ENCODE results near the gene IFFO2.

Gene IFFO2

DNA sequence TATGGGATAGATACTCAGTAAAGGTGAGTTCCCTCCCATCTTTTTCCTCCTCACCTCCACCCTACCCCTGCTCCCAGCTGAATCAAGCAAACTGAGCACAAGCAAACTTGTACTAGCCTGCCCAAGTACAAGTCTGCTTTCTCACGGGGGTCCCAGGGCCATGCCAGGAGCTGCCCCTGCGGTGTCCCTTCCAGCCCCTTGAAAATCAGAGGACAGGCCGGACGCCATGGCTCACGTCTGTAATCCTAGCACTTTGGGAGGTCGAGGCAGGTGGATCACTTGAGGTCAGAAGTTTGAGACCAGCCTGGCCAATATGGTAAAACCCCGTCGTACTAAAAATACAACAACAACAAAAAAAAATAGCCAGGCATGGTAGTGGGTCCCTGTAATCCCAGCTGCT is 17.5 kb upstream of the IFFO2 start:
- Histone ChIP-seq H4K20me1 (ENCODE audit: control insufficient read depth, insufficient read depth, low read depth, low read length) (no peaks in the 10 kb centered on the region; the same call in 1 of the 2 replicates), H3K4me1 (ENCODE audit: control insufficient read depth, low read length) (no peaks in the 10 kb centered on the region), H3K9me3 (ENCODE audit: control insufficient read depth, insufficient read depth, low read length) (no peaks in the 10 kb centered on the region), H3K27me3 (ENCODE audit: control insufficient read depth, low read length) (peaks cover 9% of the 10 kb centered on the region), H3K36me3 (ENCODE audit: control insufficient read depth, low read length) (no peaks in the 10 kb centered on the region), H3F3A (ENCODE audit: control insufficient read depth, insufficient read depth) (no peaks in the 10 kb centered on the region), H3K27ac (ENCODE audit: low read depth, low read length) (no peak overlapping the region), H3K4me3 (ENCODE audit: low read length) (no peak overlapping the region), H3K79me2 (ENCODE audit: control insufficient read depth, low read length) (no peaks in the 10 kb centered on the region), H3K9me2 (replicated peaks; ENCODE audit: control insufficient read depth, low read length) (no peaks in the 10 kb centered on the region), H3K4me2 (ENCODE audit: low read length) (no peak overlapping the region)
- TF ChIP-seq, protein P1, sequence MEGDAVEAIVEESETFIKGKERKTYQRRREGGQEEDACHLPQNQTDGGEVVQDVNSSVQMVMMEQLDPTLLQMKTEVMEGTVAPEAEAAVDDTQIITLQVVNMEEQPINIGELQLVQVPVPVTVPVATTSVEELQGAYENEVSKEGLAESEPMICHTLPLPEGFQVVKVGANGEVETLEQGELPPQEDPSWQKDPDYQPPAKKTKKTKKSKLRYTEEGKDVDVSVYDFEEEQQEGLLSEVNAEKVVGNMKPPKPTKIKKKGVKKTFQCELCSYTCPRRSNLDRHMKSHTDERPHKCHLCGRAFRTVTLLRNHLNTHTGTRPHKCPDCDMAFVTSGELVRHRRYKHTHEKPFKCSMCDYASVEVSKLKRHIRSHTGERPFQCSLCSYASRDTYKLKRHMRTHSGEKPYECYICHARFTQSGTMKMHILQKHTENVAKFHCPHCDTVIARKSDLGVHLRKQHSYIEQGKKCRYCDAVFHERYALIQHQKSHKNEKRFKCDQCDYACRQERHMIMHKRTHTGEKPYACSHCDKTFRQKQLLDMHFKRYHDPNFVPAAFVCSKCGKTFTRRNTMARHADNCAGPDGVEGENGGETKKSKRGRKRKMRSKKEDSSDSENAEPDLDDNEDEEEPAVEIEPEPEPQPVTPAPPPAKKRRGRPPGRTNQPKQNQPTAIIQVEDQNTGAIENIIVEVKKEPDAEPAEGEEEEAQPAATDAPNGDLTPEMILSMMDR (IDR thresholded peaks at IDR 0.05; ENCODE audit: low read depth, low read length, poor library complexity, severe bottlenecking), result no peak
- no peak for TF ChIP-seq EZH2phosphoT487 (IDR thresholded peaks at IDR 0.05; ENCODE audit: borderline replicate concordance, low read length)

DNA sequence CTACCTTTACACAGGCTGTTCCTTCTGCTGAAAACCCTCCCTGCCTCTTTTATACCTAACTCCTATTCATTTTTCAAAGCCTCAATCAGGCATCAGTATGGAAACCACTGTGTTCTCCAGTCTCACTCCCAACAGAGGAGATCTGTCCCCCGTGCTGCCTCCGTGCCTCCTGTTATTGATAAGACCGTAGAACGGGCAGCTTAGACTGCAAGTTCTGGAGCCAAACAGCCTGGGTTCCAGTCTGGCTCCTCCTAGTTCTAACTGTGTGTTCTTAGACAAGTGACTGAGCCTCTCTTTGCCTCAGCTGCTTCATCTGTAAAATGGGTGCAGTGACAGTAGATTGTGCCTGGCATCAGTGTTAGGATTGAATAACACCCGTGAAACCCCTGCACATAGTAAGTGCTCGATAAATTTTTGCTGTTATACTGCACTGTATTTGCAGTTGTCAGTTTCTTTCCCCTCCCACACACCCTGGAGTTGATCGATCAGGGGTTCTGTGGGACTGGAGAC is 17.0 kb upstream of the IFFO2 start:
- Histone ChIP-seq H3K27ac (ENCODE audit: low read depth, low read length) (no peak overlapping the region), H3K27me3 (ENCODE audit: control insufficient read depth, low read length) (peaks cover 9% of the 10 kb centered on the region), H3K4me2 (ENCODE audit: low read length) (no peak overlapping the region), H3K9me3 (ENCODE audit: control insufficient read depth, insufficient read depth, low read length) (no peaks in the 10 kb centered on the region), H3K79me2 (ENCODE audit: control insufficient read depth, low read length) (no peaks in the 10 kb centered on the region), H3K36me3 (ENCODE audit: control insufficient read depth, low read length) (no peaks in the 10 kb centered on the region), H3K4me1 (ENCODE audit: control insufficient read depth, low read length) (no peaks in the 10 kb centered on the region), H3F3A (ENCODE audit: control insufficient read depth, insufficient read depth) (no peaks in the 10 kb centered on the region), H3K9me2 (replicated peaks; ENCODE audit: control insufficient read depth, low read length) (no peaks in the 10 kb centered on the region), H3K4me3 (ENCODE audit: low read length) (no peak overlapping the region), H4K20me1 (ENCODE audit: control insufficient read depth, insufficient read depth, low read depth, low read length) (no peaks in the 10 kb centered on the region; the same call in 1 of the 2 replicates)
- no peak for TF ChIP-seq EZH2phosphoT487 (IDR thresholded peaks at IDR 0.05; ENCODE audit: borderline replicate concordance, low read length)
- TF ChIP-seq, protein P1 (IDR thresholded peaks at IDR 0.05; ENCODE audit: low read depth, low read length, poor library complexity, severe bottlenecking), result no peak

DNA sequence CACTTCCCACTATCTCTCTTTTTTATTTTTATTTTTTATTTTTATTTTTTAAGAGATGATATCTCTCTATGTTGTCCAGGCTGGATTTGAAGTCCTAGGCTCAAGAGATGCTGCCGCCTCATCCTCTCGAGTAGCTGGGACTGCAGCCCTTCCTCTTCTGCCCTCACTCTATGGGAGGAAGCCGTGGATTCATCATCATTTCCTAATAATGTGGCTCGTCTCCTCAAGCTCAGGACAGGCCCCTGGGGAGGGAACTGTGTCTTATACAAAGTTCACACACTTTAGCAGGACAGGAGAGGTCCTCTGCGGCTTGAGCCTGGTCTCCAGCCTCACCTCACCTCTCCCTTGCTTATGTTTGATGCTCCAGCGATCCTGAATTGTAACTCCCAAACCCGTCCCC is 16.5 kb upstream of the IFFO2 start:
- Histone ChIP-seq H3K4me2 (ENCODE audit: low read length) (no peak overlapping the region), H3K27ac (ENCODE audit: low read depth, low read length) (no peak overlapping the region)

More for the DNA sequence above, 16.5 kb upstream of the IFFO2 start:
- no peaks in the 10 kb centered on the region for H3F3A ChIP-seq (ENCODE audit: control insufficient read depth, insufficient read depth)
- no peaks in the 10 kb centered on the region for H3K36me3 ChIP-seq (ENCODE audit: control insufficient read depth, low read length)
- peaks cover 9% of the 10 kb centered on the region for H3K27me3 ChIP-seq (ENCODE audit: control insufficient read depth, low read length)
- no peak overlapping the region for H3K4me3 ChIP-seq (ENCODE audit: low read length)
- H3K9me2 ChIP-seq (replicated peaks; ENCODE audit: control insufficient read depth, low read length), result no peaks in the 10 kb centered on the region
- no peaks in the 10 kb centered on the region; the same call in 1 of the 2 replicates for H4K20me1 ChIP-seq (ENCODE audit: control insufficient read depth, insufficient read depth, low read depth, low read length)
- no peaks in the 10 kb centered on the region for H3K9me3 ChIP-seq (ENCODE audit: control insufficient read depth, insufficient read depth, low read length)
- no peaks in the 10 kb centered on the region for H3K4me1 ChIP-seq (ENCODE audit: control insufficient read depth, low read length)
- H3K79me2 ChIP-seq (ENCODE audit: control insufficient read depth, low read length), result no peaks in the 10 kb centered on the region
- no peak for TF ChIP-seq EZH2phosphoT487 (IDR thresholded peaks at IDR 0.05; ENCODE audit: borderline replicate concordance, low read length)
- TF ChIP-seq, protein P1 (IDR thresholded peaks at IDR 0.05; ENCODE audit: low read depth, low read length, poor library complexity, severe bottlenecking), result no peak

Measured in DOHH2 (cell line).